GM12872 (cell line): ENCODE data around the gene NELFE.

ENCODE experiments used
- TF ChIP-seq, protein P1 (sequence below): IDR thresholded peaks from 3 replicates; pipeline ENCODE4 v1.5.1; 2011; ENCODE audit warnings: low read depth, mild to moderate bottlenecking, low read length, moderate library complexity; ENCODE audit not compliant: insufficient read depth

Gene NELFE

DNA sequence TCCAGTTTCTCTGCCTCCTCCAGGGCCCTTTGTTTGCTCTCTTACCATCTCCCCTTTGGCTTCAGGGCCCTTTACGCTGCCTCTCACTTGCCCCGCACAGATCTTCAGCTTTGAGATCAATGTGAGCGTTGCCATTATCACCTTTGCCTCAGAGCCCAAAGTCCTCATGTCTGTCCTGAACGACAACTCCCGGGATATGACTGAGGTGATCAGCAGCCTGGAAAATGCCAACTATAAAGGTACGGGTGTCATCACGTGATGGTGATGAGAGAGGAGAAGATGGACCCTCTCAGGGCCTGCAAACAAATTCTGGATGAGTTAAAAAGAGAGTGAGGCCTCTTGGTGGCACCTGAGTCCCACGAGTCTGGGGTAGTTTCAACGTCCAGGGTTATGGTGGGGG lies 22.9 kb downstream of the NELFE start:
- TF ChIP-seq, protein P1, sequence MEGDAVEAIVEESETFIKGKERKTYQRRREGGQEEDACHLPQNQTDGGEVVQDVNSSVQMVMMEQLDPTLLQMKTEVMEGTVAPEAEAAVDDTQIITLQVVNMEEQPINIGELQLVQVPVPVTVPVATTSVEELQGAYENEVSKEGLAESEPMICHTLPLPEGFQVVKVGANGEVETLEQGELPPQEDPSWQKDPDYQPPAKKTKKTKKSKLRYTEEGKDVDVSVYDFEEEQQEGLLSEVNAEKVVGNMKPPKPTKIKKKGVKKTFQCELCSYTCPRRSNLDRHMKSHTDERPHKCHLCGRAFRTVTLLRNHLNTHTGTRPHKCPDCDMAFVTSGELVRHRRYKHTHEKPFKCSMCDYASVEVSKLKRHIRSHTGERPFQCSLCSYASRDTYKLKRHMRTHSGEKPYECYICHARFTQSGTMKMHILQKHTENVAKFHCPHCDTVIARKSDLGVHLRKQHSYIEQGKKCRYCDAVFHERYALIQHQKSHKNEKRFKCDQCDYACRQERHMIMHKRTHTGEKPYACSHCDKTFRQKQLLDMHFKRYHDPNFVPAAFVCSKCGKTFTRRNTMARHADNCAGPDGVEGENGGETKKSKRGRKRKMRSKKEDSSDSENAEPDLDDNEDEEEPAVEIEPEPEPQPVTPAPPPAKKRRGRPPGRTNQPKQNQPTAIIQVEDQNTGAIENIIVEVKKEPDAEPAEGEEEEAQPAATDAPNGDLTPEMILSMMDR: no peak

DNA sequence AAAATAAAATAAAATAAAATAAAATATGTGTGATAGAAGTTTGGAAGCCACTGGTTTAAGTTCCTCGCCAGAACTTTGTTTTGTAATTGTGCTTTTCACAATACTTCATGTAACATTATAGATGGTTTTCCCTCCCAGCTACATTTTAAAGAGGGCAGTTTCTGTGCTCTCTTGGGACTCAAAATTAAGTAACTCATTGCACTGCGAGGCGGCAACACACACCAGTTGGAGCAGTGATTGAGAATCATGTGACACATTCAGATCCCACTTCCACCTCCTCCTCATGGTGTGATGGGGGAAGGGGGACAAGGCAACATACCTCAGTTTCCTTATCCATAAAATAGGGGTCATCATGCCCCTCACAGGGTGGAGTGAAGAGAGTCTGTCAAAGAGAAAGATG lies 23.8 kb downstream of the NELFE start:
- TF ChIP-seq, protein P1: no peak

DNA sequence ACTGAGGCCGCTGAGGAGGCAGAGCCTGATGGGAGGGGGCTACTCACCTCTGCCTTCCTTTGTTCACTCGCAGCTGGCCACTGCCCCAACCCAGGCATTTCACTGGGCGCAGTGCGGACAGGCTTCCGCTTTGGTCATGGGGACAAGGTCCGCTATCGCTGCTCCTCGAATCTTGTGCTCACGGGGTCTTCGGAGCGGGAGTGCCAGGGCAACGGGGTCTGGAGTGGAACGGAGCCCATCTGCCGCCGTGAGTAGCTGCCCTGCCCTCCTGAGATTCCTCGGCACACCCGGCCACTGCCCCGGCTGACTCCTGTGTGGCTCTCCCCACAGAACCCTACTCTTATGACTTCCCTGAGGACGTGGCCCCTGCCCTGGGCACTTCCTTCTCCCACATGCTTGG lies 25.2 kb downstream of the NELFE start:
- TF ChIP-seq, protein P1: no peak

DNA sequence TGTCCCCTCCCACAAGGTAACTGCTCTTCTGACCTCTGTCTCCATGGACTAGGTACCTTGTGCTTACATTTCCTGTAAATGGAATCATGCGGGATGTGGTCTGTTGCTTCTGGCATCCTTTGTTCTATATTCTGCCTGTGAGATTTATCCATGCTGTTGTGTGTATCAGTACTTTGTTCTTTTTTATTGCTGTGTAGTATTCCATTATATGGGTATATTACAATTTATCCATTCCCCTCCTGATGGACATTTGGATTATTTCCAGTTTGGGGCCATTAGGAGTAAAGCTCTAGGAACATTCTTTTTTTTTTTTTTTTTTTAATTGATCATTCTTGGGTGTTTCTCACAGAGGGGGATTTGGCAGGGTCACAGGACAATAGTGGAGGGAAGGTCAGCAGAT lies 27.8 kb downstream of the NELFE start:
- TF ChIP-seq, protein P1: no peak

DNA sequence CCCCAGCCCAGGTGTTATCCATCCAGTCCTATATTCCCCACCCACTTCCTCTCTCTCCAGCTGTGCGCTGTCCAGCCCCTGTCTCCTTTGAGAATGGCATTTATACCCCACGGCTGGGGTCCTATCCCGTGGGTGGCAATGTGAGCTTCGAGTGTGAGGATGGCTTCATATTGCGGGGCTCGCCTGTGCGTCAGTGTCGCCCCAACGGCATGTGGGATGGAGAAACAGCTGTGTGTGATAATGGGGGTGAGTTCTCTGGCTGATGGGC lies 30.2 kb downstream of the NELFE start:
- TF ChIP-seq, protein P1: no peak

DNA sequence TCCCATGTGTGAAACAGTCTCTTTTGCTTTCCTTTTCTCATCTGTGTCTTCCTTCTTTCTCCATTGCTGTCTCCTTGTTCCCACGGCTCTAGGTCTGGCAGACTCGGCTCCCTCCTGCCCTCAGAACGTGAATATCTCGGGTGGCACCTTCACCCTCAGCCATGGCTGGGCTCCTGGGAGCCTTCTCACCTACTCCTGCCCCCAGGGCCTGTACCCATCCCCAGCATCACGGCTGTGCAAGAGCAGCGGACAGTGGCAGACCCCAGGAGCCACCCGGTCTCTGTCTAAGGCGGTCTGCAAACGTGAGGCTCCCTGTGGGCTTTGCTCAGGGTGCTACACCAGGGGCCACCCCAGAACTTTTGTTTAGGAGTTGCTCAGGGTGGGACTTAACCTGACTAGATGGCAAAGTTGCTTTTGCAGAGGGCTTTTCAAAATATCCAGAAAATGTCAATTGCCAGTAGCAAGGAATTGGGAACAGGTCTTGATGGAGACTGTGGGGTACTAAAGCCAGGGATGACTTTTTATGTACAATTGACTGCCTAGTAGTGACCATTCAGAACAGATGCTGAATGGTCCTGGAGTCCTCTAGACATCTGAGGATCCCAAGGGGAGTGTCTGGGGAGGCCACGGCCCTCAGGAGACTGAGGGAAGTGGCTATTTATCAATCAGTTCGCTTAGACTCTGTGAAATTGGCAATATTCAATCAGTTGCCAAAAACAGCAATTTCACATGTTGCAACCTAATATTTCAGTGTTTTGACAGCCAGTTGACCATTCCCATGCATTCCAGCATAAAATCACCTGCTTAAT lies 30.7 kb downstream of the NELFE start:
- TF ChIP-seq, protein P1: no peak

DNA sequence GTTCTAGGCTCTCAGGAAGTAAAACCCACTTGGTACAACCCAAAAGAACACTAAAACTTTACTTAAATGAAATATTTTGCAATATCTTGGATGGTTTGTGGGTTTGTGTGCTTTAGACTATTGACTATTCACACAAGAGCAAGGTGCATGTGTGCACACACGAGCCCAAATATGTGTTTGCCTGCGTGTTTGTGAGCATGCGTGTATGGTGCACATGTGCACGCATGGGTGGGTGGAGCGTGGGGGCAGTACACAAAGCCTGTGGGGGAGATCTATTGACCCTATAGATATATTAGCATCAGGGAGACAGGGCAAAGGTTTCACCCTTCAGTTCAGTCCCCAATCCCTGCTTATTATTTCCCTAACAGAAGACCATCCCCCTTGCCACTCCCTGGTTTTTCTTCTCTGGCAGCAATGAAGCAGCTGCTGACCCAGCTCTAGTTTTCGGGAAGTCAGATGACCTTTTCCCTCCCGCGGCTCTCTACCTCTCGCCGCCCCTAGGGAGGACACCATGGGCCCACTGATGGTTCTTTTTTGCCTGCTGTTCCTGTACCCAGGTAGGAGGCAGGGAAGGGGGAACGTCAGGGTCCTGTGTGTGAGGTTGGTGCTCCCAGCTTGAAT lies 31.4 kb downstream of the NELFE start, which contains the start of gene C2:
TSS of gene C2 (plus strand) at position 476 of the 621 bp plus-strand sequence. CDS start at position 512, 36 bp downstream.
- TF ChIP-seq, protein P1: no peak
